GM12872 (cell line): ENCODE data around the gene FLYWCH2.

Experiments used
- CTCF ChIP-seq: IDR thresholded peaks from 3 replicates; pipeline ENCODE4 v1.5.1; 2011; ENCODE audit warnings: low read depth, mild to moderate bottlenecking, low read length, moderate library complexity; ENCODE audit not compliant: insufficient read depth

The FLYWCH2 gene

GRCh38 chr16:2912330-2913199, 29.6 kb downstream of the FLYWCH2 start:
- no peak for TF ChIP-seq CTCF

GRCh38 chr16:2913603-2914002, 30.6 kb downstream of the FLYWCH2 start:
- TF ChIP-seq CTCF = no peak

- no peak for TF ChIP-seq CTCF
Measured at GRCh38 chr16:2914233-2914632, 31.2 kb downstream of the FLYWCH2 start.

GRCh38 chr16:2915196-2915929, 32.3 kb downstream of the FLYWCH2 start:
- TF ChIP-seq CTCF = no peak

GRCh38 chr16:2919511-2920255, 36.7 kb downstream of the FLYWCH2 start:
- TF ChIP-seq CTCF = peak; percentile 76

GRCh38 chr16:2923481-2923880, 40.5 kb downstream of the FLYWCH2 start:
- no peak for TF ChIP-seq CTCF
